SKM-1 (cell line): Measurements from ENCODE around the gene COL27A1.
"Not testable (repeated sequence)": the region's sequence is repeated elsewhere in the genome, so short reads cannot be mapped to it uniquely, and the experiment has no call there.

Source experiments
- DNase-seq: peaks from one replicate; lab custom pipeline; 2025; ENCODE audit not compliant: unreplicated experiment; lab: John Stamatoyannopoulos, UW

COL27A1 gene

GRCh38 chr9:114331229-114332195, 176.2 kb downstream of the COL27A1 start:
- DNase-seq, result not testable (repeated sequence)

GRCh38 chr9:114332474-114333040, 177.2 kb downstream of the COL27A1 start:
- DNase-seq, result not testable (repeated sequence)

GRCh38 chr9:114333718-114334117, 178.4 kb downstream of the COL27A1 start:
- DNase-seq, result not testable (repeated sequence)

GRCh38 chr9:114334490-114334889, 179.2 kb downstream of the COL27A1 start:
- no peak for DNase-seq

GRCh38 chr9:114335745-114336144, 180.4 kb downstream of the COL27A1 start:
- no peak for DNase-seq

- no peak for DNase-seq
These were observed 180.8 kb downstream of the COL27A1 start for GRCh38 chr9:114336157-114336556.

GRCh38 chr9:114336699-114337395, 181.5 kb downstream of the COL27A1 start:
- DNase-seq, result no peak

- DNase-seq, result no peak
These were observed 182.8 kb downstream of the COL27A1 start for GRCh38 chr9:114338187-114338586.

- no peak for DNase-seq
These were observed 184.0 kb downstream of the COL27A1 start for GRCh38 chr9:114339130-114339908.

- DNase-seq, result no peak
These were observed 186.0 kb downstream of the COL27A1 start for GRCh38 chr9:114341152-114341830.

- no peak for DNase-seq
These were observed 186.7 kb downstream of the COL27A1 start for GRCh38 chr9:114341991-114342390.

GRCh38 chr9:114342755-114343440, 187.6 kb downstream of the COL27A1 start:
- DNase-seq, result no peak

- DNase-seq, result no peak
These were observed 188.3 kb downstream of the COL27A1 start for GRCh38 chr9:114343471-114344187.

GRCh38 chr9:114344188-114344566, 188.8 kb downstream of the COL27A1 start:
- DNase-seq, result no peak

GRCh38 chr9:114344692-114345091, 189.4 kb downstream of the COL27A1 start:
- no peak for DNase-seq

GRCh38 chr9:114345493-114346065, 190.2 kb downstream of the COL27A1 start:
- DNase-seq, result no peak

GRCh38 chr9:114346146-114346545, 190.8 kb downstream of the COL27A1 start:
- no peak for DNase-seq

- no peak for DNase-seq
These were observed 192.3 kb downstream of the COL27A1 start for GRCh38 chr9:114347675-114348074.
